Liver (tissue), 3 donors: ENCODE data around the gene SPRN.
"Not testable (repeated sequence)": the region's sequence is repeated elsewhere in the genome, so short reads cannot be mapped to it uniquely, and the experiment has no call there.

Experiments
- EGR1 ChIP-seq, 2 donors: IDR thresholded peaks; 2 replicates each; pipeline ENCODE4 v1.6.1; 2016 to 2018; ENCODE audit warnings: antibody characterized with exemption in 2 of 2, low read depth in 2 of 2
- GABPA ChIP-seq, 2 donors: IDR thresholded peaks in 1 of 2; conservative IDR thresholded peaks in 1 of 2; 2 replicates each; pipeline ENCODE4 v1.6.1; 2016; ENCODE audit warnings: antibody characterized with exemption in 2 of 2, mild to moderate bottlenecking in 1 of 2, moderate library complexity in 1 of 2
- HNF4A ChIP-seq, 2 donors: conservative IDR thresholded peaks; 2 replicates each; pipeline ENCODE4 v1.6.1; 2016; ENCODE audit warnings: antibody characterized with exemption in 2 of 2, mild to moderate bottlenecking in 2 of 2
- JUND ChIP-seq, 2 donors: IDR thresholded peaks; 2 replicates each; pipeline ENCODE4 v1.6.1; 2016; ENCODE audit warnings: antibody characterized with exemption in 2 of 2
- RXRA ChIP-seq, 2 donors: IDR thresholded peaks; 2 replicates each; pipeline ENCODE4 v1.6.1; 2017 to 2018; ENCODE audit warnings: antibody characterized with exemption in 2 of 2, mild to moderate bottlenecking in 1 of 2
- SP1 ChIP-seq: IDR thresholded peaks from 2 replicates; pipeline ENCODE4 v1.6.1; 2018; ENCODE audit warnings: antibody characterized with exemption, mild to moderate bottlenecking
- TAF1 ChIP-seq: conservative IDR thresholded peaks from 2 replicates; pipeline ENCODE4 v1.6.1; 2016; ENCODE audit warnings: antibody characterized with exemption, mild to moderate bottlenecking
- YY1 ChIP-seq: IDR thresholded peaks from 2 replicates; pipeline ENCODE4 v1.6.1; 2016; ENCODE audit warnings: antibody characterized with exemption, mild to moderate bottlenecking
- TF ChIP-seq, protein P1 (sequence below): fragments of 150-350 bp; IDR thresholded peaks from 2 replicates; pipeline ENCODE4 v1.5.1; 2017; ENCODE audit warnings: improper control_type of control experiment, low read depth, low read length; ENCODE audit not compliant: missing input control
- TF ChIP-seq, protein P2 (sequence below): IDR thresholded peaks from 2 replicates; pipeline ENCODE4 v1.6.1; 2016; ENCODE audit warnings: antibody characterized with exemption, mild to moderate bottlenecking
- TF ChIP-seq, protein P3 (sequence below): IDR thresholded peaks from 2 replicates; pipeline ENCODE4 v1.6.1; 2016; ENCODE audit warnings: antibody characterized with exemption
- TF ChIP-seq, protein P4 (sequence below): IDR thresholded peaks from 2 replicates; pipeline ENCODE4 v1.6.1; 2016; ENCODE audit warnings: antibody characterized with exemption
- donor health status: healthy.
- donor health status: healthy.

DNA sequence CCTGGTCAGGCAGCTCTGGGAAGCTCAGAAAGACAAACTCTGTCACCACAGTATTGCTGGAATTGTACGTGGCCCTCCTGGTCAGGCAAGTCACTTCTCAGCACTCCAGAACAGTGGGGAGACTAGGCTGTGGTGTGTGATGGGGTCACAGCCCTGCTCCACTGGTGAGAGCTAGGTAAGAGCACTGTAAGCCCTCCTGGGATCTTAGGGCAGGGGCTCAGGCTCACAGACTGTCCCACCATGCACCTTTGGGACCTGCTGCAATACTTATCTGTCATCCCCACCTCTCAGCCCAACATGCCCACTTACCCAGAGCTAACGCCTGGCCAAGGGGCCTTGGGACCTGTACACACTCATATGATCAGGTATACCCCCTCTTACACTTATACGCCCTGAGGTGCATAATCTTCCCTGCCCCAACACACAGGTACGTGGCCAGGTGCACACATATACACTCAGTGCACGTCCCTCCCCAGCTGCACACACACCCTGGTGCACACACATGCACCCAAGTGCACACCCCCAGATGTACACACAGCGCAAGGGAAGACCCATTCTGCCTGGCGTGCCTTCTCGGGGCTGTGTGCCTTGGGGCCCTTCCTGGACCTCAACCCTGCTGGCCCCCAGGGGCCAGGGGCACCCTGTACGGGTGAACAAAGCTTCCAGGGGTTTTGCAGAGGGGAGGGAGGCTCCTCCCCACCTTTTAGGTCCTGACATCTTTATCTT lies 7.6 kb upstream of the SPRN start:
- TF ChIP-seq GABPA (IDR thresholded peaks at IDR 0.05 in 1 of 2, conservative IDR thresholded peaks at IDR 0.05 in 1 of 2); JUND (IDR thresholded peaks at IDR 0.05); YY1; TAF1; RXRA (IDR thresholded peaks at IDR 0.05); EGR1 (IDR thresholded peaks at IDR 0.05; ENCODE audit: low read depth in 2 of 2); SP1; HNF4A (conservative IDR thresholded peaks at IDR 0.05): not testable (repeated sequence)
- TF ChIP-seq, protein P1, sequence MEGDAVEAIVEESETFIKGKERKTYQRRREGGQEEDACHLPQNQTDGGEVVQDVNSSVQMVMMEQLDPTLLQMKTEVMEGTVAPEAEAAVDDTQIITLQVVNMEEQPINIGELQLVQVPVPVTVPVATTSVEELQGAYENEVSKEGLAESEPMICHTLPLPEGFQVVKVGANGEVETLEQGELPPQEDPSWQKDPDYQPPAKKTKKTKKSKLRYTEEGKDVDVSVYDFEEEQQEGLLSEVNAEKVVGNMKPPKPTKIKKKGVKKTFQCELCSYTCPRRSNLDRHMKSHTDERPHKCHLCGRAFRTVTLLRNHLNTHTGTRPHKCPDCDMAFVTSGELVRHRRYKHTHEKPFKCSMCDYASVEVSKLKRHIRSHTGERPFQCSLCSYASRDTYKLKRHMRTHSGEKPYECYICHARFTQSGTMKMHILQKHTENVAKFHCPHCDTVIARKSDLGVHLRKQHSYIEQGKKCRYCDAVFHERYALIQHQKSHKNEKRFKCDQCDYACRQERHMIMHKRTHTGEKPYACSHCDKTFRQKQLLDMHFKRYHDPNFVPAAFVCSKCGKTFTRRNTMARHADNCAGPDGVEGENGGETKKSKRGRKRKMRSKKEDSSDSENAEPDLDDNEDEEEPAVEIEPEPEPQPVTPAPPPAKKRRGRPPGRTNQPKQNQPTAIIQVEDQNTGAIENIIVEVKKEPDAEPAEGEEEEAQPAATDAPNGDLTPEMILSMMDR: not testable (repeated sequence)
- TF ChIP-seq, protein P2, sequence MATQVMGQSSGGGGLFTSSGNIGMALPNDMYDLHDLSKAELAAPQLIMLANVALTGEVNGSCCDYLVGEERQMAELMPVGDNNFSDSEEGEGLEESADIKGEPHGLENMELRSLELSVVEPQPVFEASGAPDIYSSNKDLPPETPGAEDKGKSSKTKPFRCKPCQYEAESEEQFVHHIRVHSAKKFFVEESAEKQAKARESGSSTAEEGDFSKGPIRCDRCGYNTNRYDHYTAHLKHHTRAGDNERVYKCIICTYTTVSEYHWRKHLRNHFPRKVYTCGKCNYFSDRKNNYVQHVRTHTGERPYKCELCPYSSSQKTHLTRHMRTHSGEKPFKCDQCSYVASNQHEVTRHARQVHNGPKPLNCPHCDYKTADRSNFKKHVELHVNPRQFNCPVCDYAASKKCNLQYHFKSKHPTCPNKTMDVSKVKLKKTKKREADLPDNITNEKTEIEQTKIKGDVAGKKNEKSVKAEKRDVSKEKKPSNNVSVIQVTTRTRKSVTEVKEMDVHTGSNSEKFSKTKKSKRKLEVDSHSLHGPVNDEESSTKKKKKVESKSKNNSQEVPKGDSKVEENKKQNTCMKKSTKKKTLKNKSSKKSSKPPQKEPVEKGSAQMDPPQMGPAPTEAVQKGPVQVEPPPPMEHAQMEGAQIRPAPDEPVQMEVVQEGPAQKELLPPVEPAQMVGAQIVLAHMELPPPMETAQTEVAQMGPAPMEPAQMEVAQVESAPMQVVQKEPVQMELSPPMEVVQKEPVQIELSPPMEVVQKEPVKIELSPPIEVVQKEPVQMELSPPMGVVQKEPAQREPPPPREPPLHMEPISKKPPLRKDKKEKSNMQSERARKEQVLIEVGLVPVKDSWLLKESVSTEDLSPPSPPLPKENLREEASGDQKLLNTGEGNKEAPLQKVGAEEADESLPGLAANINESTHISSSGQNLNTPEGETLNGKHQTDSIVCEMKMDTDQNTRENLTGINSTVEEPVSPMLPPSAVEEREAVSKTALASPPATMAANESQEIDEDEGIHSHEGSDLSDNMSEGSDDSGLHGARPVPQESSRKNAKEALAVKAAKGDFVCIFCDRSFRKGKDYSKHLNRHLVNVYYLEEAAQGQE: not testable (repeated sequence)
- TF ChIP-seq, protein P3, sequence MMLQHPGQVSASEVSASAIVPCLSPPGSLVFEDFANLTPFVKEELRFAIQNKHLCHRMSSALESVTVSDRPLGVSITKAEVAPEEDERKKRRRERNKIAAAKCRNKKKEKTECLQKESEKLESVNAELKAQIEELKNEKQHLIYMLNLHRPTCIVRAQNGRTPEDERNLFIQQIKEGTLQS: not testable (repeated sequence)
- TF ChIP-seq, protein P4, sequence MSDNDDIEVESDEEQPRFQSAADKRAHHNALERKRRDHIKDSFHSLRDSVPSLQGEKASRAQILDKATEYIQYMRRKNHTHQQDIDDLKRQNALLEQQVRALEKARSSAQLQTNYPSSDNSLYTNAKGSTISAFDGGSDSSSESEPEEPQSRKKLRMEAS: not testable (repeated sequence)
